GM19438 (cell line): ENCODE data around the gene SLC29A4.
"Not testable (repeated sequence)": the region's sequence is repeated elsewhere in the genome, so short reads cannot be mapped to it uniquely, and the experiment has no call there.

Source experiments
- ATAC-seq: cut with Tn5 transposase; IDR thresholded peaks from one replicate; pipeline ENCODE4 v1.9.1; 2021; ENCODE audit warnings: low read depth; ENCODE audit not compliant: unreplicated experiment

SLC29A4 gene

GRCh38 chr7:5320802-5321396 is 38.2 kb downstream of the SLC29A4 start:
- no peak for ATAC-seq

GRCh38 chr7:5322621-5323410 is 40.1 kb downstream of the SLC29A4 start:
- ATAC-seq: no peak

- ATAC-seq: not testable (repeated sequence)
These were observed 41.3 kb downstream of the SLC29A4 start for GRCh38 chr7:5323800-5324781.

GRCh38 chr7:5324961-5325360 is 42.2 kb downstream of the SLC29A4 start:
- no peak for ATAC-seq

GRCh38 chr7:5330288-5330687 is 47.5 kb downstream of the SLC29A4 start:
- no peak for ATAC-seq

GRCh38 chr7:5332579-5332978 is 49.8 kb downstream of the SLC29A4 start:
- no peak for ATAC-seq

- no peak for ATAC-seq
These were observed 50.6 kb downstream of the SLC29A4 start for GRCh38 chr7:5333121-5334045.

GRCh38 chr7:5334671-5335070 is 51.9 kb downstream of the SLC29A4 start:
- no peak for ATAC-seq

GRCh38 chr7:5337047-5337446 is 54.3 kb downstream of the SLC29A4 start:
- no peak for ATAC-seq

- no peak for ATAC-seq
These were observed 57.2 kb downstream of the SLC29A4 start for GRCh38 chr7:5339955-5340354.

- no peak for ATAC-seq
These were observed 59.9 kb downstream of the SLC29A4 start for GRCh38 chr7:5342631-5343030.

GRCh38 chr7:5343884-5344283 is 61.1 kb downstream of the SLC29A4 start:
- no peak for ATAC-seq

- no peak for ATAC-seq
These were observed 61.6 kb downstream of the SLC29A4 start for GRCh38 chr7:5344342-5344741.

GRCh38 chr7:5345171-5345570 is 62.4 kb downstream of the SLC29A4 start:
- no peak for ATAC-seq

GRCh38 chr7:5345671-5346070 is 62.9 kb downstream of the SLC29A4 start:
- no peak for ATAC-seq

- no peak for ATAC-seq
These were observed 65.6 kb downstream of the SLC29A4 start for GRCh38 chr7:5348134-5349004.

- no peak for ATAC-seq
These were observed 66.2 kb downstream of the SLC29A4 start for GRCh38 chr7:5349005-5349380.

- ATAC-seq: no peak
These were observed 66.9 kb downstream of the SLC29A4 start for GRCh38 chr7:5349437-5350173.

GRCh38 chr7:5350174-5350463 is 67.4 kb downstream of the SLC29A4 start:
- ATAC-seq: no peak
